DOHH2 (cell line): ENCODE data around the gene KLRC4.

Source experiments
- H3F3A ChIP-seq: fragments of 200-600 bp; sonication (generic), shearing (Covaris generic); 2 replicates; pipeline ENCODE4 v1.6.0; 2016; ENCODE audit warnings: antibody characterized with exemption, mild to moderate bottlenecking; ENCODE audit not compliant: control insufficient read depth, insufficient read depth
- H3K27ac ChIP-seq: fragments of 200-600 bp; sonication (generic); 2 replicates; pipeline ENCODE4 v1.5.1; 2014; ENCODE audit warnings: low read depth, mild to moderate bottlenecking, low read length, moderate library complexity
- H3K27me3 ChIP-seq: fragments of 200-600 bp; sonication (generic); 2 replicates; pipeline ENCODE4 v1.6.1; 2014; ENCODE audit warnings: mild to moderate bottlenecking, low read length, mixed read lengths; ENCODE audit not compliant: control insufficient read depth
- H3K36me3 ChIP-seq: fragments of 200-600 bp; sonication (generic); 2 replicates; pipeline ENCODE4 v1.6.1; 2014; ENCODE audit warnings: mild to moderate bottlenecking, low read length, moderate library complexity, mixed read lengths; ENCODE audit not compliant: control insufficient read depth
- H3K4me1 ChIP-seq: fragments of 200-600 bp; sonication (generic); 2 replicates; pipeline ENCODE4 v1.6.1; 2014; ENCODE audit warnings: mild to moderate bottlenecking, low read length, mixed read lengths; ENCODE audit not compliant: control insufficient read depth
- H3K4me2 ChIP-seq: fragments of 200-600 bp; sonication (generic); 2 replicates; pipeline ENCODE4 v1.6.0; 2014; ENCODE audit warnings: mild to moderate bottlenecking, low read length, moderate library complexity
- H3K4me3 ChIP-seq: fragments of 200-600 bp; sonication (generic); 2 replicates; pipeline ENCODE4 v1.5.1; 2014; ENCODE audit warnings: mild to moderate bottlenecking, low read length, mixed read lengths
- H3K79me2 ChIP-seq: fragments of 200-600 bp; sonication (generic); 2 replicates; pipeline ENCODE4 v1.6.1; 2014; ENCODE audit warnings: mild to moderate bottlenecking, low read length, mixed read lengths; ENCODE audit not compliant: control insufficient read depth
- H3K9me2 ChIP-seq: fragments of 200-600 bp; sonication (generic); replicated peaks from 2 replicates; pipeline ENCODE4 v1.6.1; 2014; ENCODE audit warnings: mild to moderate bottlenecking, low read length, mixed read lengths; ENCODE audit not compliant: control insufficient read depth
- H3K9me3 ChIP-seq: fragments of 200-600 bp; sonication (generic); 2 replicates; pipeline ENCODE4 v1.6.1; 2014; ENCODE audit warnings: antibody characterized with exemption, low read length, mixed read lengths; ENCODE audit not compliant: control insufficient read depth, insufficient read depth
- H4K20me1 ChIP-seq: fragments of 200-600 bp; sonication (generic); 2 replicates; pipeline ENCODE4 v1.6.0; 2014; ENCODE audit warnings: low read depth, mild to moderate bottlenecking, antibody characterized with exemption, low read length, moderate library complexity; ENCODE audit not compliant: control insufficient read depth, insufficient read depth
- CTCF ChIP-seq: fragments of 200-600 bp; sonication (generic); IDR thresholded peaks from one replicate; pipeline ENCODE4 v1.5.1; 2014; ENCODE audit warnings: antibody characterized with exemption, mild to moderate bottlenecking, low read depth, low read length; ENCODE audit not compliant: poor library complexity, severe bottlenecking
- EZH2phosphoT487 ChIP-seq: fragments of 200-600 bp; sonication (generic); IDR thresholded peaks from 2 replicates; pipeline ENCODE4 v1.6.1; 2017; ENCODE audit warnings: borderline replicate concordance, mild to moderate bottlenecking, antibody characterized with exemption, low read length, moderate library complexity, mixed read lengths

The KLRC4 gene

GRCh38 chr12:10363914-10364814 is 45.4 kb downstream of the KLRC4 start:
- Histone ChIP-seq H3K27ac (no peak overlapping the region), H3K9me3 (peaks cover 10% of the 10 kb centered on the region; the same call in 1 of the 2 replicates), H3K4me3 (peak overlapping the region; percentile 90), H3F3A (no peaks in the 10 kb centered on the region), H3K9me2 (no peaks in the 10 kb centered on the region), H3K4me2 (peak overlapping the region; percentile 100), H3K79me2 (no peaks in the 10 kb centered on the region), H4K20me1 (no peaks in the 10 kb centered on the region), H3K27me3 (no peaks in the 10 kb centered on the region), H3K4me1 (peaks cover 18% of the 10 kb centered on the region), H3K36me3 (no peaks in the 10 kb centered on the region)
- TF ChIP-seq EZH2phosphoT487 (no peak), CTCF (no peak)

- H3K4me2 ChIP-seq, result no peak overlapping the region
- no peaks in the 10 kb centered on the region for H3F3A ChIP-seq
- H3K9me3 ChIP-seq, result peaks cover 10% of the 10 kb centered on the region; the same call in 1 of the 2 replicates
- H3K9me2 ChIP-seq, result no peaks in the 10 kb centered on the region
- H3K4me3 ChIP-seq, result no peak overlapping the region
- no peak overlapping the region for H3K27ac ChIP-seq
- no peaks in the 10 kb centered on the region for H3K79me2 ChIP-seq
- H4K20me1 ChIP-seq, result no peaks in the 10 kb centered on the region
- H3K36me3 ChIP-seq, result no peaks in the 10 kb centered on the region
- no peaks in the 10 kb centered on the region for H3K27me3 ChIP-seq
- TF ChIP-seq EZH2phosphoT487 (no peak), CTCF (no peak)
- peaks cover 18% of the 10 kb centered on the region for H3K4me1 ChIP-seq
These were observed 46.0 kb downstream of the KLRC4 start for GRCh38 chr12:10363658-10363913.

GRCh38 chr12:10362828-10363657 is 46.5 kb downstream of the KLRC4 start:
- no peaks in the 10 kb centered on the region for H3K36me3 ChIP-seq
- H3K4me2 ChIP-seq, result no peak overlapping the region
- H3K27ac ChIP-seq, result no peak overlapping the region
- TF ChIP-seq CTCF (no peak), EZH2phosphoT487 (no peak)
- no peaks in the 10 kb centered on the region for H3K27me3 ChIP-seq
- peaks cover 18% of the 10 kb centered on the region for H3K4me1 ChIP-seq
- H4K20me1 ChIP-seq, result no peaks in the 10 kb centered on the region
- no peak overlapping the region for H3K4me3 ChIP-seq
- H3K9me3 ChIP-seq, result peaks cover 5% of the 10 kb centered on the region; the same call in 1 of the 2 replicates
- no peaks in the 10 kb centered on the region for H3K9me2 ChIP-seq
- H3K79me2 ChIP-seq, result no peaks in the 10 kb centered on the region
- no peaks in the 10 kb centered on the region for H3F3A ChIP-seq
